RKO (cell line): Measurements from ENCODE around the gene SYPL1.

Experiments
- DNase-seq: peaks from one replicate; pipeline ENCODE4 v3.0.0-alpha.2; 2016; ENCODE audit warnings: low spot score

Gene SYPL1

GRCh38 chr7:106121189-106121810 lies 9.2 kb upstream of the SYPL1 start:
- DNase-seq: no peak

DNA sequence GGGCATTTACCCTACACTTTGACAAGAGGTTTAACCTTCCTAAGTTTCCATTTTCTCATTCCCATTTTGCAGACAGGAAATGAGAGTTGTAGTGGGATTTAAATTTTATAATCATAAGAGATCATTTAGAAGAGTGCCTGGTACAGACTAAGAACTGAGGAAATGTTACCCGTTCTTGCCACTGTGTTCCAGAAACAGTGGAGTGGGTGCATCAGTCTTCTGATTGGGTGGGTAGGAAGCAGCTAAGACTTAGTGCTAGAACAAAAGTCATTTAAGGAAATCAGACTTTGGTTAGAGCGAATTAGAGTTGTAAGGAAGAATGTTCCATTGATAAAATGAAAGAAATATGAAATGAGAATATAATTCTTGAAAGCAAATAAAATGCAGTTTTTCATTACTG lies 8.4 kb upstream of the SYPL1 start:
- DNase-seq: no peak

DNA sequence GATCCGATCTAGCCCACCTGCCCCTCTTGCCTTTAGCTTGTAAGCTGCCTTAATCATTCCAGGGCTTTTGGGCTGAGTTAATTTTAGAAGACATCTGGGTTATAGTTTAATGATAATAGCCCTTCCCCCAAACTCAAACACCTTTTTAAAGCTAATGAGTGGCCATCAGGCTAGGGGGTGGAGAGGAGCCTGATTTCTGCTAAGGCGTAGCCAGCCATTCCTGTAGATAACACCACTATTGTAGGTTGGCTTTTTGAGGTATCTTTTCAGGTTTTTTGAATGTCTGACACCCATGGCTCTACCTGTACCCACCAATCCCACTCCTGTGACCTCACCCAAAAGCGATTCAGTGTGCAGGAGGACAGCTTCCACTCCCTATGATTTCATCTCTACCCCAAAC lies 7.6 kb upstream of the SYPL1 start:
- DNase-seq: no peak

- no peak for DNase-seq
Measured at GRCh38 chr7:106117786-106118544, 5.9 kb upstream of the SYPL1 start.

GRCh38 chr7:106116161-106116704 lies 4.1 kb upstream of the SYPL1 start:
- DNase-seq: no peak

GRCh38 chr7:106114716-106115383 lies 2.7 kb upstream of the SYPL1 start:
- no peak for DNase-seq

DNA sequence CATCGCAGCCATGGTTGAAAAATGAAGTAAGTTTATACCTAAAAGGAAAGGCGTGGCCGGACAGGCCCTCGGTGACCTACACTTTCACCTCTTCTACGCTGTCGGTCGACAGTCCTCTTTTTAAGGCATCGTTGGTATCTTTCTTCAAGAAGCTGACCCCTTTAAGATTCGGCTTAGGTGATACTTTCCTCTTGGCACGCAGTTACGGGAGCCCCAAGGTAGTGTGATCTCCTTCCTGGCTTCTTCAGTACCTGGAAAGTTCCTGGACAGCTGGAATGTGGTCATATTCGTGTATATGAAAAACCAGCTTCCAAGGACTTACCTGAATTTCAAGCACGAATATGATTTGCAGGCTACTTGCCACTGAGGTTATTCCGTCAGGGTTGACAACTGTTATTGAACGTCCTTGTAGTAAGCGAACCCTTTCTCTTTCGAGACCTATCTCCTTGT lies 885 bp upstream of the SYPL1 start:
- no peak for DNase-seq

GRCh38 chr7:106111655-106112117 lies 426 bp downstream of the SYPL1 start:
- peak; percentile 54 for DNase-seq

DNA sequence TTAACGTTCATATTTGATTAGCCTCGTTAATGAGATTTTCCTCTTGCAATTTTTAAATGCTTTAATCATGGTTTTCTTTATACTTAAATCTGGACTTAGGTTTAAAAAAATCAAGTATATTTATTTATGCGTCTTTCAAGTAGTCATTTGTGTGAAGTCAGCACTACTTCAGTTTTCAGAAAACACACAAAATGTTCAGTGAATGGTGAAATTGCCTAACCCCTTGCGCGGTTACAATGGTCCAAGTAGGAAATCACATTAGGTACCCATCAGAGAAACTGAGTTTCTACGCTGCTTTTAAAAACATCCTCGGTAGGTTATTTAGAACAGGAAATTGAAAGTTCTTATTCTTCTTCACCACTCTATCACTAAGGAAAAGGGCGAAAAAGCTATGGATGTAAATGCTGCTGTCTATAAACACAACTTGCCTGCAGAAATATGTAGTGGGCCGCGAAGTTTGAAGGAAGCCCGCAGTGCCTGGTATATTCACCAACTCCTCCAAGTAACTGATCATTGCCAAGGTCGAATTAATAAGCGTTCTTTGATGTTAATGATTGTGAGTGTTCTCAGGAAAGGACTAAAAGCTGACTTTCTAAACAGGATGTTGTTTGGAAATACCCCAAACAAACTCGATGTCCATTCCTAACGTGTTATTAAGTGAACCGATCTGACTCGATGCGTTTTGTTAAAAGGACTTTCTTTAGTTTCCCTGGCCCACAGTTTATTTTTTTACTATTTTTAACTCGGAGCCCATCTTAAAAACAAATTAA lies 1.0 kb downstream of the SYPL1 start:
- DNase-seq: peak; percentile 62

- DNase-seq: peak; percentile 60
Measured at GRCh38 chr7:106110238-106110560, 1.9 kb downstream of the SYPL1 start.

DNA sequence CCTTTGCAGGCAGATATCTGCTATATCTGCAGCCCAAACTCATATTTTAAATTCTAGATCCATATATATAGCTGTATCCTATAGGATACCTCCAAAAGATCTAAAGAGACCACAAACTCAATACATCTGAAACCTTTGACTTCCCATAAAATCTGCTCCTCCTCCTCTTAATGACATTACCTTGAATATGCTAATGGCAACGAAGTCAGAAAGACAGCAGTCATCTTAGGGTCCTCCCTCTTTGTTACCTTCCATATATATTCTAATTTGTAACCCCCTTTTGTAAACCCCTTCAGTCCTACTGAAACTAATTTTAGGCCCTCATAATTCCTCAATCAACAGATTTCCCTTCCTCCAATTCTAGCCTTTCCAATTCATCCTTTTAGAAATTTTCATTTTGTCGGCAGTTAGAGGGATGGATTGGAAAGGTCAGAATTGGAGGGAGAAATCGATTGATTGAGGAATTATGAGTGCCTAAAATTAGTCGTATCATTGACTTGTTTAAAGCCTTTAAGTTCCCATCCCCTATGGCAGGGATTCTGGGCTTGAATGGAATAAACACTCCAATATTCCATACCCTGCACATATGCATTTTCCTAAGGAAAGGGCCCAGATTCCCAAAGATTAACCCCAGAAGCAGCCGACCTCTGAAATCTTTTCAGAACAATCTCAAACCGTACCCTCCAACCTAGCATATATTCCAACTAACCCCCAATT lies 2.4 kb downstream of the SYPL1 start:
- no peak for DNase-seq

- DNase-seq: no peak
Measured at GRCh38 chr7:106108991-106109390, 3.1 kb downstream of the SYPL1 start.

- no peak for DNase-seq
Measured at GRCh38 chr7:106104721-106105260, 7.3 kb downstream of the SYPL1 start.

- DNase-seq: no peak
Measured at GRCh38 chr7:106102387-106102966, 9.6 kb downstream of the SYPL1 start.

DNA sequence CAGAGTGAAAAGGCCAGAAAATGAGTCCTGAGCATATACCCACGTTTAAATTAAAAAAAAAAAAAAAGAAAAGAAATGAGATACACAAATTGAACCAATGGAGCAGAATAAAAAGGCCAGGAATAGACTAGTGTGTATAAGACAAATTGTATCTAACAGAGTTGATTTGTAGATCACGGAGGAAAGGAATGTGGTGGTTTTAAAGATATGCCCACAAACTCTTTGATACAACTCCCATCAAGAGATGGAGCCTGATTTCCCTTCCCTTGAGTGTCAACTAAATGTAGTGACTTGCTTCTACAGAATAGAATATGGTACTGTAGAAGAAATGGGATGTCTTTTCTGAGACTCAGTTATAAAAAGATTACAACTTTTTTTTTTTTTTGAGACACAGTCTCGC lies 10.4 kb downstream of the SYPL1 start:
- no peak for DNase-seq

GRCh38 chr7:106100863-106101629 lies 11.1 kb downstream of the SYPL1 start:
- no peak for DNase-seq

GRCh38 chr7:106099539-106099938 lies 12.6 kb downstream of the SYPL1 start:
- no peak for DNase-seq

- DNase-seq: no peak
Measured at GRCh38 chr7:106098889-106099288, 13.2 kb downstream of the SYPL1 start.

DNA sequence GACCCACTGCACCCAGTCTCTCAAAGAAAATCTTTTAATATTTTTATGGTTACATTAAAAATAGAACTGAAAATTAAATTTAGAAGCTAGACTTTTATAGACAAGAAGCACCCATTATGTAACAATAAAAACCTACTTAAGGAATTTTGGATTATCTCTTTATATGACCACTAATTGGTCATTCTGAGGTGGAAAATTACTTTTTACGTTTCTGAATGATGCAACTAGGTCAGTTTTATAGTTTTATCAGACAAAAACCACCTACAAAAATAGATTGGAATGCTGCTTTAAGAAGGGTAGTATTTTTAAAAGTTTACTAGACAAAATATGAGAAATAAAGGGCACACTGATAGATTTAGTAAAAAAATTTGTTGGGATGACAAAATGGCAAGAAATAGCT lies 16.5 kb downstream of the SYPL1 start:
- DNase-seq: no peak

DNA sequence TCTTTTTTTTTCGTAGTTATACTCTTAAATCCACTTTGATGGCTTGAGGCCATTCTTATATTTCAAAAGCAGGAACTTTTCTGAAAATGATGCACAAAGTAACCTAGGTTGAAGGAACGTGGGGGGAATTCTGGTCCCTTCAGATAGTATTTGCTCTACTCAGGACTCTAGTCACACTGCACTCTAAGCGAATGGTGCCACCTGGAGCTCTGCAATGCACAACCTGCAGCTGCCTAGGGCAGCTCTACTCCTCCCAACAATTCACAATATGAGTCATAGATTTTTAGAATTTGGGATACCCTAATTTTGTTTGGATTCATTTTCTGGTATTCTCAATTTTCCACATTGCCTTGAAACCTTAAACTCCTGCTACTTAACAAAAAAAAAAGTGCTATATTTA lies 17.3 kb downstream of the SYPL1 start:
- no peak for DNase-seq
